Head of caudate nucleus (tissue), 42 donors: Measurements from ENCODE around the gene ZNF445.
"Not testable (repeated sequence)": the region's sequence is repeated elsewhere in the genome, so short reads cannot be mapped to it uniquely, and the experiment has no call there.

ENCODE experiments used
- DNase-seq, 42 donors: peaks; one replicate each; pipeline versions ENCODE4 v3.0.0 to v3.0.0-alpha.2; 2020 to 2021; ENCODE audit warnings: mixed read lengths in 7 of 42
- intact Hi-C: fragments of 100-400 bp; cut with DNase I; formaldehyde crosslinking; loops from one replicate; pipeline ENCODE4 v1.15.0; 2022

The ZNF445 gene

DNA sequence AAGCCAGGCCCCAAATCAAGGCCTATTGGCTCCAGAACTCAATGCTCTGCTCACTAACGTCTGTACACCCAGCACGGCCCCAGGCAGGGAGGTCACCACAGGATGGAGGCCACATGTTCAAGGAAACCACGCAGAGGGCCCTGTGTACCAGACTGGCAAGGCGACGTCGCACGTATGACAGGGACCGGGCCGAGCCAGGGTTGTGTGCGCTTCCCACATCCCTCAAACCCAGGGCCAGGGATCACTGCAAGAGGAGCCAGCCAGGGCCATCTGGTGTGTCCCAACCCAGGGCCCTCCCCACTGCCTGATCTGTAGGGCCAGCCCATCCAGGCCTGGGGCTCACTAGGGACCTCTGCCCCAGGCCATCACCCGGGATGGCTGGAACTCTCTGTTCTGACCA lies 62.0 kb downstream of the ZNF445 start:
- intact Hi-C loops: no loop called here
- DNase-seq: peak in 2 of 42 donors; percentile 4 to 26

DNA sequence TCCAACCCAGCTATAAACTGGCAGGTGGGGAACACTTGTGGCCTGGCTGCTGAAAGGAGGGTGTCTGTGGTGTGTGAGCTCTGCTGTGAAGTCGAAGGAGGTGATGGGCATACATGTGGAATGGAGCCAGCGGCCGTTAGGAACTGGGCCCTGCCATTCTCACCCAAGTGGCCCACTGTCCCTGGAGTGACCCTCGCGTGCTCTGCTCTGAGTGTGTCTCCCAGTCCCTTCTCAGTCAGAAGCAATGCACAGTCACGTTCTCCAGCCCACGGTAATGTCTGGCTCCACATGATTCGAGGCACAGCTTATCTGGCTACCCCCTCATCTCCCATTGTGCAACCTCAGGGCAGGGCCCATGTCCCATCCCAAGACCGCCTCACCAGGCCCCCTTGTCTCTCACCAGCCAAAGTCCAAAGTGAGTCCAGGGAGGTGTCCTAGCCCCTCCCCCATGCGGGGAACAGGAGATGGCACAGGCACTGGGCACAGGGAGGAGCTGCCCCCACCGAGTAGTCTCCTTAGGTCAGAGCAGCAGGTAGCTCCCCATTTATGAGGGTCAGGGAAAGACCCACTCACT lies 62.9 kb downstream of the ZNF445 start:
- DNase-seq: peak in 1 of 42 donors; percentile 24
- intact Hi-C loops: no loop called here

DNA sequence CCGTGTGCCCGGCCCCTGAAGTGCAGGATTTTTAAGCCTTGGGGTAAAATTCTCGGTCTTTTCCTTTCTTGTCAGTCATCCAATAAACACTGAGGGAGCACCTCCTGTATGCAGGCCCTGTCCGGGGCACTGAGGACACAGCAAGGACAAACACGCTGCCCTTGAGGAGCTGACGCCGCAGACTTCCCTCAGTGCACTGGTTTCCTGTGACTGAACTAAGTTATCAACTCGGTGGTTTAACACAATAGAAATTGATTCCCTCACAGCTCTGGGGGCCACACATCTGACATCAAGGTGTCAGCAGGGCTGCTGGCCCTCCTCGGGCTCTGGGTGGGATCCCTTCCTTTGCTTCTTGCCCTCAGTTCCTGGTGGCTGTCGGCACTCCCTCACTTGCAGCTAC lies 65.1 kb downstream of the ZNF445 start:
- DNase-seq: peak in 1 of 42 donors; percentile 36
- intact Hi-C loops: no loop called here

DNA sequence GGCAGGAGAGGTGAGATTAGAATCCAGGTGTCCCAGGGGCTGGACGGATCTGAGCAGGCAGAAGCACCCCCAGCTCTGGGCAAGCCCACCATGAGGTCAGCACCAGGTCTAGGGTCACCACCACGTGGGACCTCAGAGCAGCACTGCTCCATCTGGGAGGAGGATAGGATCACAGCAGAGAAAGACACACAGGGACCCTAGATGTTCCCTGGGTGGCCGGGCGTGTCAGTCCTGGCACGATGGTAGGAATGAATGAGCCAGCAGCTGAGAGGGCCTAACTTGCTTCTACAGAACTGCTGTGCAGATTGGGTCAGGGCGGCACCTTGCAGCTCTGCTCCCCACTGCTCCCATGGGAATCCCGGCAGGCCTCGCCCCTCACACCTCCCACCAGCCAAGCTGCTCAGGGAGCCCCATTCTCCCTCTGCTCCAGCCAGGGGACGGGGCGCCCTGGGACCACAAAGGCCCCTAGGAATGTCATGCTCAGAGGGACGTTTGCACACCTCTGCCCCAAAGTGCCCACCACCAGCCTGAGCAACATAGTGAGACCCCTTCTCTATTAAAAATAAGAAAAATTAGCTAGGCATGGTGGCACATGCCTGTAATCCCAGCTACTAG lies 66.3 kb downstream of the ZNF445 start:
- peak in 2 of 42 donors; percentile 4 to 40 for DNase-seq
- intact Hi-C loops: no loop called here

DNA sequence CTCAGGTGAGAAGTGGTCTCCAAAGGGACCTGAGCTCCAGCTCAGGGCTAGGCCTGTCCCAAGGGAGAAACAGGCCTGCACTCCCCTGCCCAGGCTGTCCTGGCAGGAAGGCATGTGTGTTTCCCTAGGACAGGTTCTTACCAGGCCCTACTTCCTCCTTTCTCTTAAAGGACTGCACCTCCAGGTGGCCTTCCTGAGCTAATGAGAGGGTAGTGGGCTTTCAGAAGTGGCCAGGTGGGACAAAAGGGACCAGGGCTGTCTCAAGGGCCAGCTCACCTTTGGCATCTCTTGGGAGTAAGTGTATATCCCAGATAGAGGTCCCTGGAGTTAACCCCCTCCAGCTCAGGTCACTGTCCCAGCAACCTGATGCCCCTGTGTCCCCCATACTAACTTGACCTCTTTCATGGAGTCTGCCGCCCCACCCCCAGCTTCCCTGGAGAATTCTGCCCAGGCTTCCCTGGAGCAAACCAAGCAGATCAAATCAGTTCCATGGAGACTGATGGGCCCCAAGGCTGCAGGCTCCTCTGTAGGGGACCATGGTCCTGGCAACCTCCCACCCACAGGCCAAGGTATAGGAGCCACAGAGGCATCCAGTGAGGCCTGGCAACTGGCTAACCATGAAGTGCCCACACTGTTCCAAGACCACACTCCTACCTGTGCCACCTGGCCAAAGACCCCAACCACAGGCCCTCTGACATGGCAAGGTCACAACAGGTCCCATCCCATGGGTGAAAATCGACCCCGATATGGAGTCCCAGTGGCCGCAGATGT lies 67.6 kb downstream of the ZNF445 start:
- intact Hi-C loops: no loop called here
- peak in 2 of 42 donors; percentile 7 to 39 for DNase-seq

DNA sequence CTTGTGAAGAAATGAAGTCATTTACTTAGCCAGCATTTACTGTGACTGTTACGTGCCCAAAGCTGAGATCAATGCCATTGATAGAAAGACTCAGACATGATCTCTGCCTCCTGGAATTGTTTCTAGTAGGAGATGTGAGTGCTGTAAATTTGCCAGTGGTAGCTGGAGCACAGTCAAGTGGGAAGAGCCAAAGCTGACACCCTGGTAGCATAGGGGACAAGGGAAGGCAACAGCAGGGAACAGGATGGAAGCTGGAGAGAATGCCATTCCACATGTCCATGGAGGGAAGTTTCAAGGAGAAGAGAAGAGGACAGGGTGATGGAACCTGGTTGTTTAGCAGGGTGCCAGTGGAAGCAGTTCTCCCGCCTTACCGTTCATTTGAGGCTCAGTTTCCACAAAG lies 74.9 kb downstream of the ZNF445 start:
- DNase-seq: no peak
- intact Hi-C loops: no loop called here

DNA sequence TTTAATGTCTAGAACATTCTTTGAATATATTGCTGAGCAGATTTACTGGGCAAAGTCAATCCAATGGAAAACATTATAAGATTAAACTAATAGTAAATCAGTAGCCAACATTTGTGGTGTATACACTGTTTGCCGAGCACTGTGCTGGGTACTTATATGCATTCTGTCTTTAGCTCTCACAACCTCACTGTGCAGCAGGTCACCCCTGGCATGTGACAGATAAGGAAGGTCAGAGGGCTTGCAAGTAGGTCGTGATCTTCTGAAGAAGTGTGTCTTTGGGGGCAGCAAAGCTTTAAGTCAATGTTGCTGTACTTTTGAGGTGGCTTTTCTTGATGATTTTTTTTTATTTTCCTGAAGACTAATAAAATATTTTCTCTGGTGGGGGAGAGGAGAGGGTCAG lies 76.7 kb downstream of the ZNF445 start:
- intact Hi-C loops: no loop called here
- DNase-seq: no peak

DNA sequence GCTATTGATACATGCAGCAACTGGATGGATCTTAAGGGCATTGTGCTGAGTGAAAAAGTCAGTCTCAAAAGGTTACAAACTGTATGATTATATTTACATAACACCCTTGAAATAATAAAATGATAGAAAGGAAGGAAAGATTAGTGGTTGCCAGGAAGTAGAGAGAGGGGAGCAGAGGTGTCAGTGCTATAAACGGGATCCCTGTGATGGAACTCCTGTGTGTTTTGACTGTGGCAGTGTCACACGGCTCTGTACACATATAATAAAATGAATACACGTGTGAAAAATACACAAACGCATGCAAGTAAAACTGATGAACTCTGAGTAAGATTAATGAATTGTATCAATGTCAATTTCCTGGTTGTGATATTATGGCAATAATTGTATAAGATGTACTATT lies 78.6 kb downstream of the ZNF445 start:
- intact Hi-C loops: no loop called here
- DNase-seq: no peak

DNA sequence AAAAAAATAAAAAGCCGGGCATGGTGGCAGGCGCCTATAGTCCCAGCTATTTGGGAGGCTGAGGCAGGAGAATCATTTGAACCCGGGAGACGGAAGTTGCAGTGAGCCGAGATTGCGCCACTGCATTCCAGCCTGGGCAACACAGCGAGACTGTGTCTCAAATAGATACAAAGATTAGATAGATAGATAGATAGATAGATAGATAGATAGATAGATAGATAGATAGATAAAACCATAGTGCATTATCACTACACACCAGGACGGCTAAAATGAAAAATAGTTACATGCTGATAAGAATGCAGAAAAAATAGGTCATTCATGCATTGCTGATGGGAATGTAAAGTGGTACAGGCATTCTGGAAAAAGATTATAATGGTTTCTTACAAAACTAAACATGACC lies 79.2 kb downstream of the ZNF445 start:
- DNase-seq, intact Hi-C loops: not testable (repeated sequence)

DNA sequence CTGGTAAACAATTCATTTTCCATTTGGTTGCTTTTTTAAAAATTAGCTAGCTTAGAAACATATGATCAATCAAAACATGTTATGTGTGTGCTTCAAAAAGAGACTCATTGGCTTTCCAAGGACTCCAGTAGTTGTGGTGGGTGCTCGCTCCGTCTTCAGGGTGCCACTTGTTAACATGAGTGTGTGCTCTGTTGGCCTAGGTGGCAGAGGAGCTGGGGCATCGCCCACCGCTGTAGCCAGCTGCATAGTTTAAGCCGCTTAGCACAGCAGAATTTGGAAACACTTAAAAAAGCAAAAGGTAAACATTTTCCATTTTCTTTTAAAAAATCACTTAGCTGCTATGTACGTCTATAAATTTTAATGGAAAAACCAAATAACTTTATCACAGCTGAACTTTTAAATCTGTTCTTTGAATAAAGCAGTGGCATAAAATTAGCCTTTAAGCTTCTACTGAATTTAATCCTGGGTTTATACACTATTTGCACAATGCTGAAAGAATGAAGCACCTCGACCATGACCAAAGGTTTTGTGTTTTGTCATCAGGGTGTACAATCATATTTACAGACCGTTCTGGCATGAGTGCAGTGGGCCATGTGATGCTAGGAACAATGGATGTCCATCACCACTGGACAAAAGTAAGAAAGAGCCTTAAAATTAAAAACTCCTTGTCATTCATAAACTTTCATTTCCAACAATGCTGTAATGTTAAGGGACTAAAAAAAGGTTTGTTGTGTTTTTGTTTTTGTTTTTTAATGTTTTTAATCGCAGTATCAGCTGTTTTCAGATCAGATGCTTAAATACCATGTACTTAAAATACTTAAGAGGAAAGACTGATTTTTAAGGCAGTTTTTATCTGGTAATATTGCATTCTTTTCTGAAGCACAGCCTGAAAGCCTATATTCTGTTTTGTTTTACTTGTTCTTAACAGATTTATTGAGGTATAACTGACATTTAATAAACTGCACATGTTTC lies 81.0 kb downstream of the ZNF445 start:
- DNase-seq: no peak
- intact Hi-C loops: no loop called here

DNA sequence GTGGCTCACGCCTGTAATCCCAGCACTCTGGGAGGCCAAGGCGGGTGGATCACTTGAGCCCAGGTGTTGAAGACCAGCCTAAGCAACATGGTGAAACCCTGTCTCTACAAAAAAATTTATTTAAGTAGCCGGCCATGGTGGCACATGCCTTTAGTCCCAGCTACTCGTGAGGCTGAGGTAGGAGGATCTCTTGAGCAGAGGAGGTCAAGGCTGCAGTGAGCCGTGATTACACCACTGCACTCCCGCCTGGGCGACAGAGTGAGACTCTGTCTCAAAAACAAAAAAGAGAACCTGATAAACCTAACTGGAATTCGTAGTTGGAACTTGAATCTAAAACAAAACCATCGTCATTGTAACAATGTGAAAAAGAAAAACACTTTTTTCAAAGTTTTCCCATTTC lies 81.8 kb downstream of the ZNF445 start:
- no peak for DNase-seq
- intact Hi-C loops: no loop called here

DNA sequence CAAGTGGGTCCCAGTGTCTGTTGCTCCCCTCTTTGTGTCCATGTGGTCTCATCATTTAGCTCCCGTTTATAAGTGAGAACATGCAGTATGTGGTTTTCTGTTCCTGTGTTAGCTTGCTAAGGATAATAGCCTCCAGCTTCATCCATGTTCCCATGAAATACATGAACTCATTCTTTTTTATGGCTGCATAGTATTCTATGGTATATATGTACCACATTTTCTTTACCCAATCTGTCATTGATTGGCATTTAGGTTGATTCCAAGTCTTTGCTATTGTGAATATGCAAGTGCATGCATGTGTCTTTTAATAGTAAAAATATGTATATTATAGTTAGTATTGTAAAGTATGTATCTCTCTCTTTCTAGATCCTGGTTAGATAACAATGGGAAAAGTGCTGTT lies 85.0 kb downstream of the ZNF445 start:
- no peak for DNase-seq
- intact Hi-C loops: no loop called here

DNA sequence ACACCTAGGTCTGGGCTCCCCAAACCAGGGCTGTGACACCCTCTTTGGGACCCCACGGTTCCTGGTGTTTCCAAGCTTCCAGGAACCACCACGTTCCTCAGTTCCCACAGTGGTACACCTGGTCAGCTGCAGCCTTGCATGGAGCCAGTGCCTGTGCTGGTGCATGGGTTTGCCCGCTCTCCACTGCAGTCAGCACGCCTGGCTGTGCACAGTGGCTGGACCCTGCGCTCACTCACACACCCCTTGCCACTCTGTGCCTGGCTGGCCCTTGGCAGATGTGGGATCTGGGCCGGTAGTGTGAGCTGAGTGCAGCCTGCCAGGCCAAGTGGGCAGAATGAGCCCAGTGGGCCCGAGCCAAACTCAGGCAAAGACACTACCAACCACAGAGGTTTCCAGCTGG lies 90.1 kb downstream of the ZNF445 start:
- no peak for DNase-seq
- intact Hi-C loops: no loop called here
